T-helper 17 cell (primary cell): Measurements from ENCODE around the gene ANKMY1. TPM values are rescaled to one million over a fixed set of nuclear protein-coding genes. Genes with fewer than 3 reads are reported as not detected.

Experiments
- ATAC-seq: fragments of 150-1000 bp; cut with Tn5 transposase; 2 replicates; pipeline ENCODE4 v1.10.0; 2021; ENCODE audit warnings: mild to moderate bottlenecking, moderate library complexity
- DNase-seq, 3 donors: peaks; one replicate each; pipeline versions ENCODE4 v3.0.0 to v3.0.0-alpha.2; 2020 to 2021
- H3K9me3 ChIP-seq: one replicate; pipeline ENCODE4 v1.7.0; 2013; ENCODE audit warnings: low read length, mild to moderate bottlenecking; ENCODE audit not compliant: control insufficient read depth, poor library complexity, severe bottlenecking
- H3K27ac Mint-ChIP-seq: one replicate; pipeline ENCODE4 v1.8.0; 2022; ENCODE audit warnings: mild to moderate bottlenecking, moderate library complexity, mixed read lengths
- H3K27me3 Mint-ChIP-seq: one replicate; pipeline ENCODE4 v1.8.0; 2022; ENCODE audit warnings: mixed read lengths
- H3K36me3 Mint-ChIP-seq: one replicate; pipeline ENCODE4 v1.8.0; 2022; ENCODE audit warnings: low read depth, mixed read lengths
- H3K4me1 Mint-ChIP-seq: one replicate; pipeline ENCODE4 v1.8.0; 2022; ENCODE audit warnings: mild to moderate bottlenecking, mixed read lengths
- H3K4me3 Mint-ChIP-seq: one replicate; pipeline ENCODE4 v1.8.0; 2022; ENCODE audit warnings: mild to moderate bottlenecking, moderate library complexity, mixed read lengths
- total RNA-seq, 4 donors: library from RNA in 2 of 4; stranded (reverse) in 2 of 4; gene quantifications; one replicate each; pipeline ENCODE4 v1.2.3 and lab custom pipeline; 2022 to 2026

ANKMY1 gene
- 10 to 100 TPM; 34.6 to 42.6 TPM for total RNA-seq
- total RNA-seq (lab: John Stamatoyannopoulos, UW): 47.1 to 69.5 reads per million in 2 donors

- DNase-seq (peak; percentile 47 to 50 (median 48)), ATAC-seq (no peak)
- H3K4me3 Mint-ChIP-seq: peak within 1 kb of the TSS; percentile 79
- H3K9me3 ChIP-seq: no peaks in the 10 kb centered on the region
- peak within 1 kb of the TSS; percentile 94 for H3K27ac Mint-ChIP-seq
- no peaks in the 10 kb centered on the region for H3K27me3 Mint-ChIP-seq
- peaks cover 41% of the 10 kb centered on the region for H3K4me1 Mint-ChIP-seq
- no peaks in the 10 kb centered on the region for H3K36me3 Mint-ChIP-seq
These were observed at the start of gene ANKMY1 for GRCh38 chr2:240557808-240558207. ANKMY1 (minus strand) TSS chr2:240557988; CDS start chr2:240557335, 653 bp downstream.

GRCh38 chr2:240605867-240606743 is 48.3 kb upstream of the ANKMY1 start:
- H3K36me3 Mint-ChIP-seq: peaks cover under 1% of the 10 kb centered on the region
- H3K27ac Mint-ChIP-seq: no peak overlapping the region
- no peaks in the 10 kb centered on the region for H3K9me3 ChIP-seq
- ATAC-seq (no peak), DNase-seq (peak in 1 of 3 donors; percentile 5)
- no peak overlapping the region for H3K4me3 Mint-ChIP-seq
- peaks cover 5% of the 10 kb centered on the region for H3K4me1 Mint-ChIP-seq
- no peaks in the 10 kb centered on the region for H3K27me3 Mint-ChIP-seq

GRCh38 chr2:240604939-240605716 is 47.3 kb upstream of the ANKMY1 start:
- ATAC-seq (no peak), DNase-seq (peak in 1 of 3 donors; percentile 6)
- Mint-ChIP-seq H3K27me3 (no peaks in the 10 kb centered on the region), H3K27ac (no peak overlapping the region), H3K36me3 (no peaks in the 10 kb centered on the region), H3K4me1 (peaks cover 5% of the 10 kb centered on the region), H3K4me3 (no peak overlapping the region)
- H3K9me3 ChIP-seq: no peaks in the 10 kb centered on the region

GRCh38 chr2:240604291-240604938 is 46.6 kb upstream of the ANKMY1 start:
- no peak overlapping the region for H3K4me3 Mint-ChIP-seq
- no peaks in the 10 kb centered on the region for H3K9me3 ChIP-seq
- H3K27me3 Mint-ChIP-seq: no peaks in the 10 kb centered on the region
- no peaks in the 10 kb centered on the region for H3K36me3 Mint-ChIP-seq
- DNase-seq (peak in 1 of 3 donors; percentile 5), ATAC-seq (no peak)
- peaks cover 7% of the 10 kb centered on the region for H3K4me1 Mint-ChIP-seq
- H3K27ac Mint-ChIP-seq: no peak overlapping the region

- no peak overlapping the region for H3K4me3 Mint-ChIP-seq
- no peak for ATAC-seq
- H3K27me3 Mint-ChIP-seq: no peaks in the 10 kb centered on the region
- no peaks in the 10 kb centered on the region for H3K9me3 ChIP-seq
- peak in 1 of 3 donors; percentile 6 for DNase-seq
- H3K4me1 Mint-ChIP-seq: peaks cover 7% of the 10 kb centered on the region
- H3K27ac Mint-ChIP-seq: no peak overlapping the region
- H3K36me3 Mint-ChIP-seq: no peaks in the 10 kb centered on the region
These were observed 46.1 kb upstream of the ANKMY1 start for GRCh38 chr2:240603846-240604245.

GRCh38 chr2:240603081-240603835 is 45.5 kb upstream of the ANKMY1 start:
- DNase-seq: peak in 1 of 3 donors; percentile 5
- no peaks in the 10 kb centered on the region for H3K27me3 Mint-ChIP-seq
- no peak for ATAC-seq
- no peak overlapping the region for H3K4me3 Mint-ChIP-seq
- no peaks in the 10 kb centered on the region for H3K9me3 ChIP-seq
- no peaks in the 10 kb centered on the region for H3K36me3 Mint-ChIP-seq
- peaks cover 7% of the 10 kb centered on the region for H3K4me1 Mint-ChIP-seq
- no peak overlapping the region for H3K27ac Mint-ChIP-seq

GRCh38 chr2:240602266-240603050 is 44.7 kb upstream of the ANKMY1 start:
- H3K4me1 Mint-ChIP-seq: peaks cover 2% of the 10 kb centered on the region
- DNase-seq: peak in 1 of 3 donors; percentile 5
- no peak overlapping the region for H3K27ac Mint-ChIP-seq
- no peaks in the 10 kb centered on the region for H3K27me3 Mint-ChIP-seq
- no peak overlapping the region for H3K4me3 Mint-ChIP-seq
- no peaks in the 10 kb centered on the region for H3K36me3 Mint-ChIP-seq
- ATAC-seq: no peak
- H3K9me3 ChIP-seq: no peaks in the 10 kb centered on the region

- Mint-ChIP-seq H3K4me1 (peaks cover 2% of the 10 kb centered on the region), H3K27me3 (no peaks in the 10 kb centered on the region), H3K27ac (no peak overlapping the region), H3K36me3 (no peaks in the 10 kb centered on the region), H3K4me3 (no peak overlapping the region)
- ATAC-seq (no peak), DNase-seq (peak in 1 of 3 donors; percentile 8)
- no peaks in the 10 kb centered on the region for H3K9me3 ChIP-seq
These were observed 44.0 kb upstream of the ANKMY1 start for GRCh38 chr2:240601831-240602160.

- ATAC-seq: no peak
- Mint-ChIP-seq H3K4me1 (peaks cover 2% of the 10 kb centered on the region), H3K36me3 (no peaks in the 10 kb centered on the region), H3K27ac (no peak overlapping the region), H3K4me3 (no peak overlapping the region), H3K27me3 (no peaks in the 10 kb centered on the region)
- no peaks in the 10 kb centered on the region for H3K9me3 ChIP-seq
- peak in 2 of 3 donors; percentile 6 to 10 for DNase-seq
These were observed 43.5 kb upstream of the ANKMY1 start for GRCh38 chr2:240601061-240601830.

GRCh38 chr2:240600451-240600961 is 42.7 kb upstream of the ANKMY1 start:
- ATAC-seq: no peak
- Mint-ChIP-seq H3K27me3 (no peaks in the 10 kb centered on the region), H3K4me1 (peaks cover 2% of the 10 kb centered on the region), H3K4me3 (no peak overlapping the region), H3K36me3 (no peaks in the 10 kb centered on the region), H3K27ac (no peak overlapping the region)
- no peaks in the 10 kb centered on the region for H3K9me3 ChIP-seq
- peak in 1 of 3 donors; percentile 3 for DNase-seq

GRCh38 chr2:240599141-240599583 is 41.4 kb upstream of the ANKMY1 start:
- Mint-ChIP-seq H3K36me3 (no peaks in the 10 kb centered on the region), H3K27ac (no peak overlapping the region), H3K27me3 (no peaks in the 10 kb centered on the region), H3K4me3 (no peak overlapping the region), H3K4me1 (peaks cover 2% of the 10 kb centered on the region)
- H3K9me3 ChIP-seq: no peaks in the 10 kb centered on the region
- no peak for ATAC-seq
- peak in 1 of 3 donors; percentile 5 for DNase-seq
